HepG2 (cell line): ENCODE measurements around the gene EMC9. TPM values are rescaled to one million over a fixed set of nuclear protein-coding genes. Genes with fewer than 3 reads are reported as not detected.

Experiments
- ETV5 ChIP-seq: IDR thresholded peaks from 2 replicates; pipeline ENCODE4 v1.6.1; 2018; ENCODE audit warnings: missing biosample characterization, missing genetic modification reagents, inconsistent platforms, borderline replicate concordance
- GABPB1 ChIP-seq: IDR thresholded peaks from 2 replicates; pipeline ENCODE4 v1.6.1; 2016; ENCODE audit warnings: mild to moderate bottlenecking, missing genetic modification reagents, moderate library complexity, missing compliant biosample characterization
- HNF4G ChIP-seq, 2 experiments: sonication (generic) in 1 of 2; formaldehyde crosslinking in 1 of 2; IDR thresholded peaks; 2 replicates each; pipeline versions ENCODE4 v1.4.0 to v1.6.1; 2011 to 2020; ENCODE audit warnings: borderline replicate concordance in 2 of 2, low read depth in 2 of 2, mild to moderate bottlenecking in 2 of 2, low read length in 1 of 2, missing genetic modification reagents in 1 of 2, moderate library complexity in 1 of 2
- KAT7 ChIP-seq: IDR thresholded peaks from 2 replicates; pipeline ENCODE4 v1.6.1; 2018; ENCODE audit warnings: borderline replicate concordance, missing compliant biosample characterization
- MEIS2 ChIP-seq: sonication (generic); formaldehyde crosslinking; IDR thresholded peaks from 2 replicates; pipeline ENCODE4 v1.9.0; 2021; ENCODE audit warnings: mild to moderate bottlenecking, missing genetic modification reagents
- MIXL1 ChIP-seq: IDR thresholded peaks from 2 replicates; pipeline ENCODE4 v1.6.1; 2016
- NCOA2 ChIP-seq: sonication (generic); formaldehyde crosslinking; IDR thresholded peaks from 2 replicates; pipeline ENCODE4 v1.8.0; 2022; ENCODE audit warnings: inconsistent platforms
- NCOA5 ChIP-seq: sonication (generic); formaldehyde crosslinking; IDR thresholded peaks from 2 replicates; pipeline ENCODE4 v1.4.0; 2020; ENCODE audit warnings: missing genetic modification reagents
- PCBP1 ChIP-seq: fragments of 200-400 bp; formaldehyde crosslinking; IDR thresholded peaks from 2 replicates; pipeline ENCODE4 v1.6.1; 2017; ENCODE audit warnings: mild to moderate bottlenecking, low read depth, low read length, borderline replicate concordance
- POLR2G ChIP-seq: fragments of 200-400 bp; formaldehyde crosslinking; IDR thresholded peaks from 2 replicates; pipeline ENCODE4 v1.6.1; 2018; ENCODE audit warnings: mild to moderate bottlenecking, low read depth, low read length, moderate library complexity
- RARG ChIP-seq: sonication (generic); formaldehyde crosslinking; IDR thresholded peaks from 2 replicates; pipeline ENCODE4 v1.4.0; 2020; ENCODE audit warnings: low read depth, mild to moderate bottlenecking, missing genetic modification reagents
- SRY ChIP-seq: sonication (generic); formaldehyde crosslinking; IDR thresholded peaks from 2 replicates; pipeline ENCODE4 v1.8.0; 2022; ENCODE audit warnings: mild to moderate bottlenecking, missing genetic modification reagents
- ZNF3 ChIP-seq: IDR thresholded peaks from 2 replicates; pipeline ENCODE4 v1.7.0; 2017; ENCODE audit warnings: inconsistent platforms
- ZNF30 ChIP-seq: sonication (generic); formaldehyde crosslinking; IDR thresholded peaks from 2 replicates; pipeline ENCODE4 v1.5.0; 2020; ENCODE audit warnings: mild to moderate bottlenecking, missing genetic modification reagents
- ZNF326 ChIP-seq: sonication (generic); formaldehyde crosslinking; IDR thresholded peaks from 2 replicates; pipeline ENCODE4 v1.4.0; 2020; ENCODE audit warnings: missing genetic modification reagents, borderline replicate concordance
- ZNF367 ChIP-seq: sonication (generic); formaldehyde crosslinking; IDR thresholded peaks from 2 replicates; pipeline ENCODE4 v1.4.0; 2020; ENCODE audit warnings: missing genetic modification reagents, borderline replicate concordance
- ZNF598 ChIP-seq: sonication (generic); formaldehyde crosslinking; IDR thresholded peaks from 2 replicates; pipeline ENCODE4 v1.5.1; 2020; ENCODE audit warnings: mild to moderate bottlenecking, missing genetic modification reagents, borderline replicate concordance
- ZNF607 ChIP-seq: sonication (generic); formaldehyde crosslinking; IDR thresholded peaks from 2 replicates; pipeline ENCODE4 v1.5.1; 2020; ENCODE audit warnings: missing genetic modification reagents, mild to moderate bottlenecking, borderline replicate concordance
- ZSCAN30 ChIP-seq: sonication (generic); formaldehyde crosslinking; IDR thresholded peaks from 2 replicates; pipeline ENCODE4 v1.5.0; 2020; ENCODE audit warnings: mild to moderate bottlenecking, missing genetic modification reagents
- polyA plus RNA-seq, 8 experiments: library from polyadenylated mRNA; depleted of rRNA in 3 of 8; stranded (reverse) in 7 of 8; unstranded in 1 of 8; fragments of >200 nt; fragmentation: Illumina TruSeq in 4 of 8; extraction: Trizol in 4 of 8; gene quantifications; 2 replicates each; pipeline versions ENCODE4 v1.2.1 to v1.2.3, GENCODE V29; 2011 to 2016; ENCODE audit warnings: low read depth in 4 of 8, missing spikeins in 1 of 8, mixed read lengths in 1 of 8; ENCODE audit not compliant: insufficient read depth in 1 of 8
- total RNA-seq, 5 experiments: library from RNA; depleted of rRNA; stranded (reverse); fragments of >200 nt; fragmentation: Illumina TruSeq; extraction: Trizol; gene quantifications; 2 replicates each; pipeline ENCODE4 v1.2.3, GENCODE V29; 2016; ENCODE audit warnings: low read depth in 1 of 5
- TF ChIP-seq, protein P1 (sequence below): sonication (generic); formaldehyde crosslinking; IDR thresholded peaks from 2 replicates; pipeline ENCODE4 v1.5.0; 2020; ENCODE audit warnings: mild to moderate bottlenecking, low read depth, missing genetic modification reagents, borderline replicate concordance
- TF ChIP-seq, protein P2 (sequence below): sonication (generic); formaldehyde crosslinking; IDR thresholded peaks from 2 replicates; pipeline ENCODE4 v1.8.1; 2022; ENCODE audit warnings: low read depth, mild to moderate bottlenecking, missing genetic modification reagents
- TF ChIP-seq, protein P3 (sequence below): sonication (generic); formaldehyde crosslinking; IDR thresholded peaks from 2 replicates; pipeline ENCODE4 v1.4.0; 2020; ENCODE audit warnings: mild to moderate bottlenecking, missing genetic modification reagents
- TF ChIP-seq, protein P4 (sequence below): sonication (generic); formaldehyde crosslinking; IDR thresholded peaks from 2 replicates; pipeline ENCODE4 v1.8.1; 2023; ENCODE audit warnings: mild to moderate bottlenecking, missing genetic modification reagents

EMC9 gene
- total and polyA plus RNA-seq, 2 of the 13 experiments (the other 11 are each of a cell fraction or from before 2014, with no cell fraction given): 60.5 to 78.7 TPM

DNA sequence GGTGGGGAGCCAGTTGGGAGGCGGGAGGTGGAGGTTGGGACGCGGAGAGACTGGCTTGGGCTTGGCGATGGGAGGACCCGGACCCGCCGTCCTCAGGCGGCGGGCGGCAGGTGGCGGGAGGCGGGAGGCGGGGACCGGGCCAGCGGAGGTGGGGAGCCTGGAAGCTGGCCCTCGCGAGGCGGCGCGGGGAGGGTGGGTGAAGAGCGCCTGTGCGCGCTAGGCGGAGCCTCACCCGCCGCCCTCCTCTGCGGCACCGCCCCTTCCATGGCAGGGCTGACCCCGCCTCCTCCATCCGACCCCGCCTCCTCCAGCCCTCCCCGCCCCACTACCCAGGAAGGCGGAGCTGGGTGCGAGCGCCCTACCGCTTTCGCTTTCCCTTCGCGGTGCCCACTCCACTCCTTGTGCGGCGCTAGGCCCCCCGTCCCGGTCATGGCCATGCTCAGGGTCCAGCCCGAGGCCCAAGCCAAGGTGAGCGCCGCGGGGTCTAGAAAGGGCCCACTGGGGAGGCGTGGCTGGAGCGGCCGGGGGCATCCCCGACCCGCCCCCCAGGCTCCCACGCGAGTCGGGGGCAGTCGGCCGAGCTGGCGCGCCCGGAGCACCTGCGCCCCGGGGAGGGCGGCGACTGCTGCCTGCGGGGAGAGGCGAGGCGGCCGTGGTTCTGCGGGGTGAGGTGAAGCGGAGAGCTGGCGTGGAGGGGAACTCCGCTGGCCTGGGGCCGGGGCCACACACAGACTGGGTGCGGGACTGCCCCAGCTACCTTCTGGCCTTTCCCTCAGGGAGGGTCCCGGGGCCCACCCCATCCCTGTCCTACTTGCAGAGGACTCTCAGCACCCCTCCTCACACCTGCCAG, 5.3 kb downstream of the EMC9 start, which contains the start of gene PSME1 (continued):
- TF ChIP-seq, protein P1, sequence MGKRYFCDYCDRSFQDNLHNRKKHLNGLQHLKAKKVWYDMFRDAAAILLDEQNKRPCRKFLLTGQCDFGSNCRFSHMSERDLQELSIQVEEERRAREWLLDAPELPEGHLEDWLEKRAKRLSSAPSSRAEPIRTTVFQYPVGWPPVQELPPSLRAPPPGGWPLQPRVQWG (CRISPR knock-in tag): no peak
- TF ChIP-seq PCBP1 (no peak), RARG (no peak), SRY (CRISPR knock-in tag) (no peak), NCOA2 (peak; percentile 52), NCOA5 (CRISPR knock-in tag) (no peak), POLR2G (peak; percentile 88), HNF4G (IDR thresholded peaks at IDR 0.05; ENCODE audit: borderline replicate concordance, low read depth, low read length) (0 out of 2 replicates have a peak, but pooled peaks have one; percentile 28), HNF4G (CRISPR knock-in tag; IDR thresholded peaks at IDR 0.05; ENCODE audit: borderline replicate concordance, low read depth) (peak; percentile 86), ZNF367 (CRISPR knock-in tag) (peak; percentile 68; the same call in 1 of the 2 replicates), ZNF326 (no peak; the same call in 1 of the 2 replicates), ZNF30 (no peak), KAT7 (CRISPR knock-in tag) (peak; percentile 100), ZNF598 (CRISPR knock-in tag) (peak; percentile 69; the same call in 1 of the 2 replicates), ZNF3 (CRISPR knock-in tag) (no peak), ZSCAN30 (CRISPR knock-in tag) (no peak), MIXL1 (no peak; the same call in none of the 2 replicates), GABPB1 (CRISPR knock-in tag) (peak; percentile 87), MEIS2 (0 out of 2 replicates have a peak, but pooled peaks have one; percentile 20), ZNF607 (CRISPR knock-in tag) (no peak), ETV5 (peak; percentile 56)
- TF ChIP-seq, protein P2, sequence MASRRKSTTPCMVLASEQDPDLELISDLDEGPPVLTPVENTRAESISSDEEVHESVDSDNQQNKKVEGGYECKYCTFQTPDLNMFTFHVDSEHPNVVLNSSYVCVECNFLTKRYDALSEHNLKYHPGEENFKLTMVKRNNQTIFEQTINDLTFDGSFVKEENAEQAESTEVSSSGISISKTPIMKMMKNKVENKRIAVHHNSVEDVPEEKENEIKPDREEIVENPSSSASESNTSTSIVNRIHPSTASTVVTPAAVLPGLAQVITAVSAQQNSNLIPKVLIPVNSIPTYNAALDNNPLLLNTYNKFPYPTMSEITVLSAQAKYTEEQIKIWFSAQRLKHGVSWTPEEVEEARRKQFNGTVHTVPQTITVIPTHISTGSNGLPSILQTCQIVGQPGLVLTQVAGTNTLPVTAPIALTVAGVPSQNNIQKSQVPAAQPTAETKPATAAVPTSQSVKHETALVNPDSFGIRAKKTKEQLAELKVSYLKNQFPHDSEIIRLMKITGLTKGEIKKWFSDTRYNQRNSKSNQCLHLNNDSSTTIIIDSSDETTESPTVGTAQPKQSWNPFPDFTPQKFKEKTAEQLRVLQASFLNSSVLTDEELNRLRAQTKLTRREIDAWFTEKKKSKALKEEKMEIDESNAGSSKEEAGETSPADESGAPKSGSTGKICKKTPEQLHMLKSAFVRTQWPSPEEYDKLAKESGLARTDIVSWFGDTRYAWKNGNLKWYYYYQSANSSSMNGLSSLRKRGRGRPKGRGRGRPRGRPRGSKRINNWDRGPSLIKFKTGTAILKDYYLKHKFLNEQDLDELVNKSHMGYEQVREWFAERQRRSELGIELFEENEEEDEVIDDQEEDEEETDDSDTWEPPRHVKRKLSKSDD (CRISPR knock-in tag): peak; percentile 88; the same call in 1 of the 2 replicates
- TF ChIP-seq, protein P3, sequence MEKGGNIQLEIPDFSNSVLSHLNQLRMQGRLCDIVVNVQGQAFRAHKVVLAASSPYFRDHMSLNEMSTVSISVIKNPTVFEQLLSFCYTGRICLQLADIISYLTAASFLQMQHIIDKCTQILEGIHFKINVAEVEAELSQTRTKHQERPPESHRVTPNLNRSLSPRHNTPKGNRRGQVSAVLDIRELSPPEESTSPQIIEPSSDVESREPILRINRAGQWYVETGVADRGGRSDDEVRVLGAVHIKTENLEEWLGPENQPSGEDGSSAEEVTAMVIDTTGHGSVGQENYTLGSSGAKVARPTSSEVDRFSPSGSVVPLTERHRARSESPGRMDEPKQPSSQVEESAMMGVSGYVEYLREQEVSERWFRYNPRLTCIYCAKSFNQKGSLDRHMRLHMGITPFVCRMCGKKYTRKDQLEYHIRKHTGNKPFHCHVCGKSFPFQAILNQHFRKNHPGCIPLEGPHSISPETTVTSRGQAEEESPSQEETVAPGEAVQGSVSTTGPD: no peak
- TF ChIP-seq, protein P4, sequence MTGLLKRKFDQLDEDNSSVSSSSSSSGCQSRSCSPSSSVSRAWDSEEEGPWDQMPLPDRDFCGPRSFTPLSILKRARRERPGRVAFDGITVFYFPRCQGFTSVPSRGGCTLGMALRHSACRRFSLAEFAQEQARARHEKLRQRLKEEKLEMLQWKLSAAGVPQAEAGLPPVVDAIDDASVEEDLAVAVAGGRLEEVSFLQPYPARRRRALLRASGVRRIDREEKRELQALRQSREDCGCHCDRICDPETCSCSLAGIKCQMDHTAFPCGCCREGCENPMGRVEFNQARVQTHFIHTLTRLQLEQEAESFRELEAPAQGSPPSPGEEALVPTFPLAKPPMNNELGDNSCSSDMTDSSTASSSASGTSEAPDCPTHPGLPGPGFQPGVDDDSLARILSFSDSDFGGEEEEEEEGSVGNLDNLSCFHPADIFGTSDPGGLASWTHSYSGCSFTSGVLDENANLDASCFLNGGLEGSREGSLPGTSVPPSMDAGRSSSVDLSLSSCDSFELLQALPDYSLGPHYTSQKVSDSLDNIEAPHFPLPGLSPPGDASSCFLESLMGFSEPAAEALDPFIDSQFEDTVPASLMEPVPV: peak; percentile 76; the same call in 1 of the 2 replicates
